GM12865 (cell line): Measurements from ENCODE around the gene ZBTB7A.

Experiments used
- DNase-seq: peaks from one replicate; pipeline ENCODE4 v3.0.0; 2010; ENCODE audit warnings: low read depth
- H3K4me3 ChIP-seq: 2 replicates; pipeline ENCODE4 v1.5.1; 2011; ENCODE audit warnings: mild to moderate bottlenecking, low read depth, low read length, control low read depth
- CTCF ChIP-seq: IDR thresholded peaks from 2 replicates; pipeline ENCODE4 v1.5.1; 2011; ENCODE audit warnings: low read length, control low read depth, low read depth, inconsistent platforms; ENCODE audit not compliant: insufficient read depth; ENCODE audit errors: missing control alignments

Gene ZBTB7A

DNA sequence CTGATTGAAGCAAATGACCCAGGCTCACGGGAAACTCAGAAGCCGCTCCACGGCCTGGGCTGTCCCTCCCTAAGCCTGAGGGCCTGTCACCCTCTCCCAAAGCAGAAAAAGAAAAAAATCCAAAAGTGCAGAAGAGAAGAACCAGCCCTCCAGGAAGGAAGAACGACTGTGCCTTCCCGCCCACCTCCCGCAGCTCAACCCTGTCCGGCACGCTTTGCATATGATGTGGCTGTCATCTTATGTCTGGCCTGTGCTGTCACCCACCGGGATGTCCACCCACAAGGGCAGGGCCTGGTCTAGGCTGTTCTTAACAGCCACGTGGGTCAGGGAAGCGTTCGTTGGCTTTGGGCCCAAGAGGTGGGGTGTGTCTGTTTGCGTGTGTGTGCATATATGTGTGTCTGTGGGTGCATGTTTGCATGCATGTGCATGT, 13.7 kb downstream of the ZBTB7A start:
- no peak overlapping the region for H3K4me3 ChIP-seq
- DNase-seq = no peak
- no peak for TF ChIP-seq CTCF

- H3K4me3 ChIP-seq = no peak overlapping the region
- no peak for TF ChIP-seq CTCF
- DNase-seq = no peak
Measured at GRCh38 chr19:4052114-4052992, 14.3 kb downstream of the ZBTB7A start.

DNA sequence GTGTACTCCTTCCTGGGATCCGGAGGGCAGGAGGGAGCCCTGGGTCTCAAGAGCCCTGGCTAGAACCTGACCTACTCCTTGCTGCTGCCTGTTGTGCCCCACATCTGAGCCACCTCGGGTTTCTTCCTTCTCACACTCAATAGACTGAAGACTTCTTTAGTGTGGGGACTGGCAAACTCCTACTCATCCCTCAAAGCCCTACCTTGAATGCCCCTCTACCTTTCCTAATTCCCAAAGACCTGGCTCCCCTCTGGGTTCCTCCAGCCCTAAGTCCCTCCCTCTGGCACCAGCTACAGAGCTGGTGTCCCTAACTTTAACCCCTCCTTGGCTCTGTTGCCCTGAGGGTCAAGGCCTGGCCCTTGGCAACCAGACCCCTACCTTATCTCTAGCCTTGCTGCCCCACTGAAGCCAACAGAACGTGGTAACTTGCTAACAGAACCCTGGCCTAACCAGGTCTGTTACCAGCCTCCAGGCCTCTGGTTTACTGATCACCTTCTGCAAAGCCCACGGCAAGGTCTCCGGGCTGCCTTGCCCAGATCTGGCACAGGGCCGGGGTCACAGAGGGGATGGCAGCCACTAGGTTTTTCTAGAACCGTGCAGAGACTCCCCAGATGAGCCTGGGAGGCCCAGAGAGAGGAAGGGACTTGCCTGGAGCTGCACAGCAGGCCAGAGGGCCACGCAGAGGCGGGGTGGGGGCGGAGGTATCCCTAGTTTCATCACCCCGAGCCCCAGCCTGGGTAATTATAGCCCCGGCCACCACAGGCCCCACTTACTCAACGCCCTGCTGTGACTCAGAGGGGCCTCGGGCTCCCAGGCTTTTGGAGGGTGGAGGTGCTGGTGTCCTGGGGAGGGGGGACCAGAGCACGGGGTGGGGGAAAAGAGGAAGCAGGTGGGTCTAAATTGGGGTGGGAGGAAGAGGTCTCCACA, 15.3 kb downstream of the ZBTB7A start:
- no peak for DNase-seq
- no peak for TF ChIP-seq CTCF
- no peak overlapping the region for H3K4me3 ChIP-seq

DNA sequence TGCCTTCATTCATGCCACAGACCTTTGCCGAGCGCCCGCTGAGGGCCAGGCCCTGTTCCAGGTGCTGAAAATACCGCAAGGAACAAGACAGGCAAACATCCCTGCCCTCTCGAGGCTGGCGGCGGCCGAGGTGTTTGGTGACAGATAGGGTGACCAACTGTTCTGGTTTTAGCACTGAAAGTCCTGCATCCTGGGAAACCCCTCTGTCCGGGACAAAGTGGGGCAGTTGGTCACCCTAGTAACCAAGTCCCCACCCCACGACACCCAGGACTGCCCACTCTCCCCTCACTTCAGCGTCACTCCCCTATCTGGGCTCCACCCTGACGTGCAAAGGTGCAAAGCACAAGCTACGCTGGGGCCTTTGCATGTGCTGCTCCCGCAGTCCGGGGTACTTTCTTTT, 17.3 kb downstream of the ZBTB7A start:
- TF ChIP-seq CTCF = no peak
- DNase-seq = no peak
- H3K4me3 ChIP-seq = no peak overlapping the region

DNA sequence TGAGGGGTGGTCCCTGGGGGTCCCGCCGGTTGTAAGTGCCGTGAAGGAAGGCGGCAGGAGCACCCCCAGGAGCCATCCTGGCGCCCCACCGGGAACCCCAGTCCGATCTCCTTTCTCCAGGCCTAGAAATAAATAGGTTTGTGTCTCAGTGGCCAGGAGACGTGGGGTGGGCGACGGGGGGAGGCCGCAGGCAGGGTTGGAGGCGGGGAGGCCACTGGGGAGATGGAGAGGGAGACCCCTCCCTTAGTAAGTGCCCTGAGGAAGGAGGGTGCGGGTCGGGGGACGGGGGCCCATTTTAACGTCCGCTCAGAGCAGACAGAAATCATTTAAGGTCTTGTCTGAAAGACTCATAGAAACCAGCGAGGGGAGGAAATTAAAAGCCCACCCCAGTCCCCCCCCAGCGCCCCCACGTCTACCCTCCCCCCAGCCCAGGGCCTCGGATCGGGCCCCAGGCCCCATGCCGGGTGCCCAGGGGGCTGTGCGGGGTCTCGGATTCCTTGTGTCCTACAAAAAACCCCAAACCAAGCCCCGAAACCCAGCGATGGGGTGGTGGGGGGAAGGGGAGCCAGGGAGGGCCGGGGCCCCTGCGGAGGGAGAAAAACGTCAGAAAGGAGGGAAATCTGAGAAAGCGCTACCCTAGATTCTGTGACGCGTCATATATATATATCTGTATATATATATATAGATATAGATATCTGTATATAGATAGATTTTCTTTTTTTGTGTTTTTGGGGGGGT, 19.6 kb downstream of the ZBTB7A start:
- no peak overlapping the region for H3K4me3 ChIP-seq
- no peak for DNase-seq
- no peak for TF ChIP-seq CTCF

DNA sequence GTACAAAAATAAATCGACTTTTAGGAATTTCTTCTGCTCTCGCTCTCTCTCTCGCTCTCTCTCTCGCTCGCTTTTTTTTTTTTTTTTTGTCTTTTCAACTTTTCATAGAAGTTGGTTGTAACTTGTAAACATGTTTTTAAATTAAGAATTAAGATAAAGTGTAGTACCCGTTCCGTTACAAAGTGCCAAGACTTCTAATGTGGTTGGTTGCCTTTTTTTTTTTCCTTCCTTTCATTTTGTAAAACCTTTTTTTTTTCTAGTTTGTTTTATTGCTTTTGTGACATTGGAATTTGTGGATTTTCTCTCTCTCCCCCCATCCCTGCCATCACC, 20.4 kb downstream of the ZBTB7A start:
- no peak overlapping the region for H3K4me3 ChIP-seq
- no peak for DNase-seq
- no peak for TF ChIP-seq CTCF
